ENCODE results near the gene HADH.
A peak's percentile ranks its signal among the peaks of the same experiment; 100 is the strongest.
"Not testable (repeated sequence)": the region's sequence is repeated elsewhere in the genome, so short reads cannot be mapped to it uniquely, and the experiment has no call there.

The HADH gene

DNA sequence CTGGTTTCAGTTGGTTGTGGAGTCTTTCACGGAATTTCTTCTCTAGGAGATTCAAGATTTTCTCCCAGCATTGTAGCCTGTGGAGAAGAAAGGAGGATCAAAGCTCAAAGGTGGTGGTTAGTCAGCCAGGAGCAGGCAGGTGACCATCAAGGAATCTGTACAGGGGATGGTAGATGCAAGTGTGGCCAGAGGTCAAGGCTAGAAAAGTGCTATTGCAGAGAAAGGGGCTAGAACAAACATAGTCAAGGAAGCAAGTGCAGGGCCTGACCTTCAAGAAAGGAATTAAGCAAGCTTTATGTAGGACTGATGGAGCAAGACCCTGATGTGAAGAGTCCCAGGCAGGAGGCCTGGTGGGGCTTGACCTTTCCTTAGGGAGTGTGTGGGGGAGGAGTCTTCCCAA lies 16.1 kb downstream of the HADH start:
- Mint-ChIP-seq H3K4me1 (peaks cover 21% of the 10 kb centered on the region), H3K27ac (no peak overlapping the region), H3K9me3 (no peaks in the 10 kb centered on the region), H3K27me3 (no peaks in the 10 kb centered on the region), H3K36me3 (ENCODE audit: low read depth) (peaks cover 11% of the 10 kb centered on the region), H3K4me3 (no peak overlapping the region)
- DNase-seq = no peak
- no peak for ATAC-seq

GRCh38 chr4:108006361-108006760 lies 16.7 kb downstream of the HADH start:
- DNase-seq = no peak
- ATAC-seq = no peak
- H3K27ac Mint-ChIP-seq = no peak overlapping the region

DNA sequence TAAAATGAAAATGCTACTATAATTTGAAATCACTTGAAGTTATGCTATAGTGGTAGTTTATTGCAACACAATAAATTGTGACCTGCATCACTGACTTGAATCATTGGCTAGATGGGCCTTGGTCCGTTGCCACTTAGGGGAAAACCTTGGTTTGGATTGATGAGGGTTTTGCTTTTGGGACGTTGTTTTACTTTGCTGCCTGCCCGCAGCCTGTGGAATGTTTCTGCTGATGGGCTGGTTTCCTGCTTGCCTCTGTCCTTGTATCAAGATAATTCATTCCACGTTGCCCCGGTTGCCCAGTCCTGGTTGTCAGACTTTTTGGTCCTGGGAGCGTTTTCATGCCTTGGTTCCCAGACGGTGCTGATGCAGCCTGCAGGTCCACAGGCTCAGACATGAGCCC lies 18.3 kb downstream of the HADH start:
- Mint-ChIP-seq H3K36me3 (ENCODE audit: low read depth) (peaks cover 24% of the 10 kb centered on the region), H3K4me1 (peaks cover 19% of the 10 kb centered on the region), H3K27ac (no peak overlapping the region), H3K9me3 (no peaks in the 10 kb centered on the region), H3K4me3 (no peak overlapping the region), H3K27me3 (no peaks in the 10 kb centered on the region)
- DNase-seq = no peak
- no peak for ATAC-seq

More at GRCh38 chr4:108006361-108006760, 16.7 kb downstream of the HADH start:
- no peaks in the 10 kb centered on the region for H3K27me3 Mint-ChIP-seq
- peaks cover 21% of the 10 kb centered on the region for H3K4me1 Mint-ChIP-seq
- H3K4me3 Mint-ChIP-seq = no peak overlapping the region
- H3K9me3 Mint-ChIP-seq = no peaks in the 10 kb centered on the region
- H3K36me3 Mint-ChIP-seq (ENCODE audit: low read depth) = peaks cover 15% of the 10 kb centered on the region

DNA sequence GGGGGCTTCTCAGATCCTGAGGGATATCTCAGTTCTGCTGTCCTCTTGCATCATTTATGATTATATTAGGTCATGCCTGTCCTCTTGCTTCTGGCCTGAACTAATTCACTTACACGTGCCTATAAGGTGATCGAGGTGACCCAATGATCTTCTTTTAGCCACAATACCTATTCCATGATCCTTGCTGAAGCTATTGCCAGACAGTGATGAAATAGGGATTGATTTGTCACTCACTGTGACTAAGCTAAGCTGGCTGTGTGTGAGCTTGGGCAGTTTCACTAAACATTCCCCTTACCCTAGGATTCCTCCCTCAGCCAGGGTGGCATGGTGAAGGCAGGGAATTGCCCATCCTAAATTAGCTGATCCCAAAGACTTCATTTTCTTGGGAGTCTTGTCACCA lies 19.0 kb downstream of the HADH start:
- peaks cover 25% of the 10 kb centered on the region for H3K36me3 Mint-ChIP-seq (ENCODE audit: low read depth)
- no peak for DNase-seq
- no peaks in the 10 kb centered on the region for H3K9me3 Mint-ChIP-seq
- peak; percentile 33 for ATAC-seq
- H3K27me3 Mint-ChIP-seq = no peaks in the 10 kb centered on the region
- H3K4me3 Mint-ChIP-seq = no peak overlapping the region
- H3K27ac Mint-ChIP-seq = peak overlapping the region; percentile 20
- peaks cover 15% of the 10 kb centered on the region for H3K4me1 Mint-ChIP-seq

- Mint-ChIP-seq H3K27me3 (no peaks in the 10 kb centered on the region), H3K36me3 (ENCODE audit: low read depth) (peaks cover 33% of the 10 kb centered on the region), H3K4me3 (no peak overlapping the region), H3K4me1 (peaks cover 10% of the 10 kb centered on the region), H3K9me3 (no peaks in the 10 kb centered on the region), H3K27ac (no peak overlapping the region)
- no peak for ATAC-seq
- DNase-seq = no peak
Observed at GRCh38 chr4:108010167-108010566, 20.5 kb downstream of the HADH start.

- H3K9me3 Mint-ChIP-seq, ATAC-seq, H3K27me3 Mint-ChIP-seq, H3K27ac Mint-ChIP-seq, H3K4me3 Mint-ChIP-seq, DNase-seq, H3K4me1 Mint-ChIP-seq: not testable (repeated sequence)
- H3K36me3 Mint-ChIP-seq (ENCODE audit: low read depth) = peaks cover 37% of the 10 kb centered on the region
Observed at GRCh38 chr4:108012382-108012781, 22.7 kb downstream of the HADH start.

DNA sequence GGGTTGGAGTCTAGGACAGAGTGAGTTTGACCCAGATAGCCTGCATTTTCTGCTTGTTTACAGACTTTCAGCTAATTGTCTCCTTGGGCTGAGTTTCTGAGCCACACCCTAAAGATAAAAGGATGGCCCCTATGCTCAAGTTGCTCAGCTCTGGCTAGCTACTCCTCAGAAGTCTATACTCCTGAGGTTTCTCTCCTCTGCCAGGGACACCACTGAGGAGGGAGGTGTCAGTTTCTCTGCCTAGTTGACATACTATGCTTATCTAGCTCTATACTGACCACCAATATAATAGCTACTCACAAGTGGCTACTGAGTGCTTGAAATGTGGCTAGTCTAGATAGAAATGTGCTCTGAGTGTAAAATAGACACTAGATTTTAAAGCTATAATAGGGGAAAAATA lies 23.6 kb downstream of the HADH start:
- peaks cover 3% of the 10 kb centered on the region for H3K4me1 Mint-ChIP-seq
- no peaks in the 10 kb centered on the region for H3K9me3 Mint-ChIP-seq
- DNase-seq = no peak
- no peaks in the 10 kb centered on the region for H3K27me3 Mint-ChIP-seq
- H3K27ac Mint-ChIP-seq = no peak overlapping the region
- H3K36me3 Mint-ChIP-seq (ENCODE audit: low read depth) = peaks cover 37% of the 10 kb centered on the region
- no peak overlapping the region for H3K4me3 Mint-ChIP-seq
- no peak for ATAC-seq

DNA sequence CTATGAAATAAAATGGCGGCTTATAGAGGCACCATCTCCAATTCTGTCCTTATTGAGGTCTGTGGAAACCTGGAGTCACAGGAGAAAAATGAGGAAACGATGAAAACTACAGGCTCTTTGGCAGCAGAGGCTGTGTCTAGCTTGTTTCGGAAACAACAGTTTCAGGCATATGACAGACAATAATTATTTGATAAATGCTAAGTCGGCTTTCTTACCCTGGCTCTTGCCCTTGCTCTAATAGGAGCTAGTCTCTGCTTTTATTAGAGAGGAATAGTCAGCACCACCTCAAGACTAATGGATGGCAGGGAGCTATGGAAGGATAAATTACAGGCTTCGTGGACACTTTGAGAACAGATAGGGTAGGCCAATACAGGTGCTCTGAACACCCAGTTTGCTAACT lies 24.3 kb downstream of the HADH start:
- Mint-ChIP-seq H3K4me1 (peaks cover 4% of the 10 kb centered on the region), H3K27ac (no peak overlapping the region)
- no peak for ATAC-seq

DNA sequence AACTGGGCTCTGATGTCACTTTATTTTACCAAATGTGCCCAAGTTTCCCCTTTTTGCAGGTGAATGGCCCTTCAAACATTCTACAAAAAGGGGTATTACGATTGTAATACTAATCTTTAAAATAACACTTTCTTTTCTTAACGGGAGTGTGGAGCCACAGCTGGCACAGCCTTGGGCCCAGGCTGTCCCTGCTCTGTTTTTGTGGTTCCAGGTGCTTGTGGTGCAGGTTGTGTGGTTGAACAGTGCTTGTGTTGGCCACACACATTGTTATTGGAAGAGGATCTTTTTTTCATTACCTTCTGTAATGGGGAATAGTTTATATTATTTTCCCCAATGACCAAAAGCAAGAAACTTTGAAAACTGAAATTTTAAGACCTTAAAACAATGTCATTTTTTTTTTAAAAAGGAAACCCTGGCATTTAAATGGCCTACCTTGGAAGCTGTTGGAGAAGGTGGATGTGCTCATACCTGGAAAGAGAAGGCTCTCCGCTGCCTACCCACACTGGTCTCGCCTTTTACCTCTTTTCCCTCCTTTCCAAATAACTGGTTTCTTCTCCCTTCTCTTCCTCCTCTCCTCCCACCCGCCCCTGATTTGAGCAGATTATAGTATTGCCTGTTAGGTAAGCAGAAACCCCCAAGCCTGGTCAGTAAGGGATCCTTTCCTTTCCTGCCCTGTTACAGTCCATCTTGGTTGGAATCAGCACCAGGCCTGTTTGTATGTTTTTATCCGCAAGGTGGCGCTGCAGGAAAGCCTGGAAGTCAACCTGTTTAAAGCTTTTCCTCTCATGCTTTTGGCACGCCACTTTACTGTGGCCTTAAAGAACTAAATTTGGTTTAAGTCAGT lies 28.6 kb downstream of the HADH start:
- H3K27me3 Mint-ChIP-seq = no peaks in the 10 kb centered on the region
- DNase-seq = peak; percentile 84
- peaks cover 10% of the 10 kb centered on the region for H3K4me1 Mint-ChIP-seq
- H3K36me3 Mint-ChIP-seq (ENCODE audit: low read depth) = peaks cover 28% of the 10 kb centered on the region
- H3K4me3 Mint-ChIP-seq = no peak overlapping the region
- no peaks in the 10 kb centered on the region for H3K9me3 Mint-ChIP-seq
- peak; percentile 43 for ATAC-seq
- no peak overlapping the region for H3K27ac Mint-ChIP-seq

More for the DNA sequence above, 24.3 kb downstream of the HADH start:
- Mint-ChIP-seq H3K4me3 (no peak overlapping the region), H3K9me3 (no peaks in the 10 kb centered on the region), H3K36me3 (ENCODE audit: low read depth) (peaks cover 39% of the 10 kb centered on the region), H3K27me3 (no peaks in the 10 kb centered on the region)
- DNase-seq = no peak

GRCh38 chr4:108018884-108019187 lies 29.1 kb downstream of the HADH start:
- Mint-ChIP-seq H3K36me3 (ENCODE audit: low read depth) (peaks cover 28% of the 10 kb centered on the region), H3K27ac (peak overlapping the region; percentile 15), H3K4me3 (no peak overlapping the region)

GRCh38 chr4:108024085-108024877 lies 34.6 kb downstream of the HADH start:
- H3K36me3 Mint-ChIP-seq (ENCODE audit: low read depth) = peaks cover 37% of the 10 kb centered on the region
- ATAC-seq (no peak), DNase-seq (no peak)
- no peaks in the 10 kb centered on the region for H3K9me3 Mint-ChIP-seq
- no peaks in the 10 kb centered on the region for H3K27me3 Mint-ChIP-seq
- H3K4me3 Mint-ChIP-seq = no peak overlapping the region
- H3K27ac Mint-ChIP-seq = no peak overlapping the region
- H3K4me1 Mint-ChIP-seq = peaks cover 14% of the 10 kb centered on the region

More at GRCh38 chr4:108018884-108019187, 29.1 kb downstream of the HADH start:
- Mint-ChIP-seq H3K27me3 (no peaks in the 10 kb centered on the region), H3K4me1 (peaks cover 10% of the 10 kb centered on the region), H3K9me3 (no peaks in the 10 kb centered on the region)
- no peak for ATAC-seq
- DNase-seq = no peak

GRCh38 chr4:108024878-108025165 lies 35.1 kb downstream of the HADH start:
- no peak for DNase-seq
- no peak overlapping the region for H3K27ac Mint-ChIP-seq
- ATAC-seq = no peak
- no peaks in the 10 kb centered on the region for H3K9me3 Mint-ChIP-seq
- H3K27me3 Mint-ChIP-seq = no peaks in the 10 kb centered on the region
- peaks cover 35% of the 10 kb centered on the region for H3K36me3 Mint-ChIP-seq (ENCODE audit: low read depth)
- no peak overlapping the region for H3K4me3 Mint-ChIP-seq
- H3K4me1 Mint-ChIP-seq = peaks cover 16% of the 10 kb centered on the region

DNA sequence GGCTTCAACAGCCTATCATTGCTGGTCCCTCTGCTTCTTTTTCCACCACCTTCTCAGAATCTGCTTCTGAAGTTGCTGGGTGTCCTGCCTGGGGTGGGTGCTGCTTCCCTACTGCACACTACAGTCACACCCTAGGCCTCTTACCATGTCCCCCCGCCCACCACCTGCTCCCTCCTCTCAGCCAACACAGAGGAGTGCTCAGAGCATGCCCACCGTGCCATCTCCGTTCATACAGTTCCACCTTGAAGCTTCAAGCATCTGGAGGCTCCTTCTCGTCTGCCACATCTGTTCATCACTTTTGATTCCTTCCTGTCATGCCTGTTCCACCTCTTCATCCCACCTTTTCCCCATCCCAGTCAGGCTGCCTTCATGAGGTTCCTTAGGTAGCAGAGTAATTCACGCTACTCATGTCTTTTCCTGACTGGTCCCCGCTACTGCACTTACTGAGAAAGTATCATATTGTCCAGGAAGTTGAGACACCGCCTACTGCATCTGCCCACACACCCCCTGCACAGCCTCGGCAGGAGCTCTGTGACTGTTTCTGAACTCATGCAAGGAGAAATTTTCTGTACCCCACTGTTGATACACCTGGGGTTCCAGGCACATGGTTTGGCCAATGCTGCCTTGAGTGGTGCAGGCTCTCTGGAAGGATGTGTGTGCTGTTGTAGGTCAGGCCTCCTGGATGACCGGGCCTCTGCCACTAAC lies 39.5 kb downstream of the HADH start:
- ATAC-seq (peak; percentile 17), DNase-seq (peak; percentile 35)
- H3K9me3 Mint-ChIP-seq = no peaks in the 10 kb centered on the region
- peak overlapping the region; percentile 88 for H3K27ac Mint-ChIP-seq
- H3K27me3 Mint-ChIP-seq = no peaks in the 10 kb centered on the region
- peaks cover 43% of the 10 kb centered on the region for H3K36me3 Mint-ChIP-seq (ENCODE audit: low read depth)
- H3K4me1 Mint-ChIP-seq = peaks cover 57% of the 10 kb centered on the region
- peak overlapping the region; percentile 47 for H3K4me3 Mint-ChIP-seq

DNA sequence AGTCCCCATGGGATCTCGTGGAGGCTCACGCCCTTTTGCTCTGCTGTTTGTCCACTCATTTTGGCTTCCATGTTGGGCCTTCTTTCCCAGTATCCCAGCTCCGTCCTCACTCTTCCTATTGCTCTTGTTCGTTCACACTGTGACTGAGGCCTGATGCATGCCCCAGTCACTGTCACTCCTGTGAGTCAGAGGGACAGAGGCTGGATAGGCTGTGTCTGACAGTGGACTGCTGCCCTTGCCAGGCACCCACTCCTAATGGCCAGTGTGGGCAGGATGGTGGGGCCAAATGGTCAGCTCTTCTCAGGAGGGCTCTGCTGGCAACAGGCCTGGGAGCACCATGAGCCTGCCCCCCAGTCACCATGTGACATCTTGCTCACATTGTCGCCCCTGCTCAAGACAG lies 40.0 kb downstream of the HADH start:
- Mint-ChIP-seq H3K9me3 (no peaks in the 10 kb centered on the region), H3K36me3 (ENCODE audit: low read depth) (peaks cover 43% of the 10 kb centered on the region), H3K4me3 (peak overlapping the region; percentile 47), H3K27me3 (no peaks in the 10 kb centered on the region), H3K4me1 (peaks cover 63% of the 10 kb centered on the region), H3K27ac (peak overlapping the region; percentile 88)
- DNase-seq (no peak), ATAC-seq (peak; percentile 35)

GRCh38 chr4:108030332-108030731 lies 40.6 kb downstream of the HADH start:
- DNase-seq (peak; percentile 65), ATAC-seq (peak; percentile 81)
- Mint-ChIP-seq H3K4me1 (peaks cover 68% of the 10 kb centered on the region), H3K27ac (peak overlapping the region; percentile 88), H3K9me3 (no peaks in the 10 kb centered on the region), H3K36me3 (ENCODE audit: low read depth) (peaks cover 45% of the 10 kb centered on the region), H3K4me3 (peak overlapping the region; percentile 47), H3K27me3 (no peaks in the 10 kb centered on the region)
